Measurements from ENCODE around the gene USP24. TPM values are rescaled to one million over a fixed set of nuclear protein-coding genes. Genes with fewer than 3 reads are reported as not detected.
"Not testable (repeated sequence)": the region's sequence is repeated elsewhere in the genome, so short reads cannot be mapped to it uniquely, and the experiment has no call there.

USP24 gene
- total RNA-seq, 2 donors from 2014 or later = 29.0 to 36.2 TPM

GRCh38 chr1:55194851-55195250 lies 20.3 kb downstream of the USP24 start:
- no peak overlapping the region for H3K27ac ChIP-seq
- no peaks in the 10 kb centered on the region for H3K9me3 ChIP-seq
- no peak overlapping the region for H3K4me3 ChIP-seq
- H3K27me3 ChIP-seq = no peaks in the 10 kb centered on the region
- peaks cover 0 to 57% of the 10 kb centered on the region in 2 donors for H3K4me1 ChIP-seq
- no peak for DNase-seq (ENCODE audit: low spot score)
- no peak for TF ChIP-seq CTCF (IDR thresholded peaks at IDR 0.05)
- no peaks in the 10 kb centered on the region for H3K36me3 ChIP-seq

GRCh38 chr1:55192093-55192492 lies 23.1 kb downstream of the USP24 start:
- Histone ChIP-seq H3K4me1 (peaks cover 0 to 57% of the 10 kb centered on the region in 2 donors), H3K4me3 (no peak overlapping the region), H3K27ac (no peak overlapping the region), H3K9me3 (no peaks in the 10 kb centered on the region), H3K36me3 (no peaks in the 10 kb centered on the region), H3K27me3 (no peaks in the 10 kb centered on the region)
- no peak for TF ChIP-seq CTCF (IDR thresholded peaks at IDR 0.05)
- DNase-seq (ENCODE audit: low spot score) = no peak

- H3K4me1 ChIP-seq = peaks cover 0 to 50% of the 10 kb centered on the region in 2 donors
- H3K27me3 ChIP-seq; H3K4me3 ChIP-seq; DNase-seq (ENCODE audit: low spot score); H3K27ac ChIP-seq; H3K36me3 ChIP-seq; H3K9me3 ChIP-seq: not testable (repeated sequence)
Measured at GRCh38 chr1:55191219-55191952, 23.8 kb downstream of the USP24 start.

- H3K9me3 ChIP-seq = no peaks in the 10 kb centered on the region
- no peaks in the 10 kb centered on the region for H3K27me3 ChIP-seq
- H3K36me3 ChIP-seq = no peaks in the 10 kb centered on the region
- no peak overlapping the region for H3K4me3 ChIP-seq
- no peak for DNase-seq (ENCODE audit: low spot score)
- no peak overlapping the region for H3K27ac ChIP-seq
- no peak for TF ChIP-seq CTCF (IDR thresholded peaks at IDR 0.05)
- peaks cover 0 to 37% of the 10 kb centered on the region in 2 donors for H3K4me1 ChIP-seq
Measured at GRCh38 chr1:55190109-55190508, 25.1 kb downstream of the USP24 start.

- DNase-seq (ENCODE audit: low spot score) = no peak
- H3K27ac ChIP-seq = no peak overlapping the region
- no peak for TF ChIP-seq CTCF (IDR thresholded peaks at IDR 0.05)
- H3K27me3 ChIP-seq = no peaks in the 10 kb centered on the region
- H3K36me3 ChIP-seq = no peaks in the 10 kb centered on the region
- H3K4me1 ChIP-seq = peaks cover 0 to 29% of the 10 kb centered on the region in 2 donors
- no peak overlapping the region for H3K4me3 ChIP-seq
- no peaks in the 10 kb centered on the region for H3K9me3 ChIP-seq
Measured at GRCh38 chr1:55188909-55189308, 26.3 kb downstream of the USP24 start.

- Histone ChIP-seq H3K27ac (no peak overlapping the region), H3K27me3 (no peaks in the 10 kb centered on the region)
- DNase-seq (ENCODE audit: low spot score) = no peak
Measured at GRCh38 chr1:55185832-55186231, 29.3 kb downstream of the USP24 start.

More at GRCh38 chr1:55185832-55186231, 29.3 kb downstream of the USP24 start:
- no peaks in the 10 kb centered on the region for H3K9me3 ChIP-seq
- H3K36me3 ChIP-seq = no peaks in the 10 kb centered on the region
- no peak for TF ChIP-seq CTCF (IDR thresholded peaks at IDR 0.05)
- no peak overlapping the region for H3K4me3 ChIP-seq
- H3K4me1 ChIP-seq = peaks cover 0 to 24% of the 10 kb centered on the region in 2 donors

All from right atrium auricular region (tissue), 2 donors.